Measurements from ENCODE around the gene ADARB2.

The ADARB2 gene

GRCh38 chr10:1560535-1561192, 176.7 kb downstream of the ADARB2 start:
- DNase-seq = no peak

DNA sequence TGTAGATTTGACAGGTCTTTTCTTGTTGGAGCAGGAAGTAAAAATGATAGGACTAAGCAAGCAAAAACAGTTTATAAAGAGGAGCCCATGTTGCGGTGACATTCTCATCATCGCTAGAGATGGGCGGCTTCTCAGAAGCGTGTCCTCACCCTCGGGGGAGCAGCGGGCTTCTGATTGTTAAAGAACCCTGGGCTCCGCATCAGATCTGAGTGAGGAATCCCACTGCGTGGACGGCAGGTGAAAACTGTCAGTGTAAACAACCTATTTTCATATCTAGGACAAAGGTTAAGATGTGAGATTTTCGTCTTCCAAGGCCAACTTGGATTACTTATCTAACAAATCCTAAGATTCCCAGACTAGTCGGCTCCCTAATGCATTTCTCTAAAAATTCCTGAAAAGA, 177.6 kb downstream of the ADARB2 start:
- DNase-seq = no peak

GRCh38 chr10:1559311-1559710, 178.0 kb downstream of the ADARB2 start:
- DNase-seq = no peak

DNA sequence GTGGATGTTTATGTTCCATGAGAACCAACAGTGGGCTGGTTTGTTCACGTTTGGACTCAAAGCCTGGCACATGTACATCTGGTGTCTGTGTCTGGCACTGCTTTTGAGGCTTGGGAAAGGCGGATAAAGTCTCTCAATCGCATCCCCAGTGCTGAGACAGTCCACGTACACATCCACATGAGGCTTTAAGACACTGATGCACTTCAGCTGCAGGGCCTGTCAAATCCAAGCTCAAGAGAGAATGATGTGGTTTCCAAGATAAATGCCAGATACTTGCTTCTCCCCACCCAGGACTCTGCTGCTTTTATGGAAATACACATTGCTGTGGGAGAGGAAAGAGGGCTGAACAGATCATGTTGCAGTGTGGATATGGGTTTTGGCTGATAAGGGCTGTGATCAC, 178.4 kb downstream of the ADARB2 start:
- DNase-seq = no peak

DNA sequence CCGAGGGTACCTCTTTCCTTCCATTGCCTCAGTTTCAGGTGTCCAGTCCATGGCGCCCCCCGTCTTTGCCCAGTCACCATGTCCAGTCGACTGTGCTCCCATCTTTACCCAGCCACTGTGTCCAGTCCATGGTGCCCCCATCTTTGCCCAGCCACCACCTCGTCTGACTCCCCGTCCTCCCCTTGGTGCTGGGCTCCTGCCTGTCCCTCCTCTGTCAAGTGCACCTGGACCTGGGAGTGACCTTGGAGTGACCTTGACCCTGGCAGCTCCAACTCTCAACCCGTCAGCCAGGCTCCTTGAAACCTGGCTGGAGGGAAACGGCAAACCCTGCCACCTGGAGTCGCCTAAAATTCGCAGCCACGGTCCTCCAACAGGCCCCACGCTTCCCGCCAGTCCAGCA, 180.2 kb downstream of the ADARB2 start:
- DNase-seq = no peak

- no peak for DNase-seq
Observed at GRCh38 chr10:1556496-1556895, 180.8 kb downstream of the ADARB2 start.

DNA sequence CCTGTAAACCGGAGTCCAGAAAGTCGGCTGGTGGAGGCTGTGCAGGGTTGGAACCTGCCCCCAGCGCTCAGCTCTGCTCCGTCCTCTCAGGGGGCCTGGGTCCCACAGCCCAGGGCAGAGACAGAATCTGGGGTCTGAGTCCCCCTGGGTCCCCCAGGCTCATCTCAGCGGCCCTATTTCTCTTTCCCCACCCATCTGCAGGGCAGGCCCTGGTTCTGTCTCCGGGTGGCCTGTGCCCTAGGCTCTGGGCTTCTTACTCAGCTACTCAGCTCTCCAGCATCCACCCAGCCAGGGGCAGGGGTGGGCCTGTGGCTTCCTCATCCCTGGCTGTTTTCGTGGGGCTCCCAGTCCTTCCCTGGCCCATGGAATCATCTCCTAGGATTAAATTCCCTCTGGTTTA, 183.4 kb downstream of the ADARB2 start:
- no peak for DNase-seq

DNA sequence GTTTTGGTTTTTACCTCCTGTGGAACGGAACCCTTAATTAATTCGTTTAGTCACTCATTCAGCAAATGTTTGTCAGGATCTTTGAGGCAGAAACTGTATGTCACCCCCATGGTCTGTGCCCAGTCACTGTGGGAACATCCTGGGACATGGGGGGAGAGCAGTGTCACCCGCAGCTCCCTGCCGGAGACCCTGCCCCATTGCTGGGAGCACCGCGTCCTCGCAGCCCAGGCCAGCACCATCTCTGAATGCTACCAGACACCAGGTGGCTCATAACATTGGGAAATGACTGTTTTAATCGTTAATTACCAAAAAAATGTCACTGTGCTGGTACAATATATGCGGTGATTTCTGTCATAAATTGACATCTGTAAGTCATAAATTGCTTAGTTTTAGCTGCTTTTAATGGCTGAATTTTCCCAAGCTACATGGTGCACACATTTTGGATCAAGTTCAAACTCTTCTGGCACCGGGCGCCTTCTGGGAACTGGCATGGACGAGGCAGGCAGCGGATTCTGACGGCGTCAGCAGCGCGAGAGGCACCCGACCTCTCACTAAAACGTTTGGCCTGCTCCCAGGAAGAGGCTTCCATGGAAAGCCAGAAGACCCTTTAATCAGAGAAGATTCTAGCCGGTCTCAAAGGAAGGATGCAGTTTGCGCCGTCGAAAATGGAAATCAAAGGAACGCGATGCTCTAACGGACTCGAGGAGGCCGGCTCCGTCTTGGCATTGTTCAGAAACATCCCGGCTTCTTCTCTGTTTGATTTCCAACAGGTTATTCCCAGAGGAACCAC, 184.2 kb downstream of the ADARB2 start:
- DNase-seq = no peak

GRCh38 chr10:1552406-1552805, 184.9 kb downstream of the ADARB2 start:
- DNase-seq = no peak

DNA sequence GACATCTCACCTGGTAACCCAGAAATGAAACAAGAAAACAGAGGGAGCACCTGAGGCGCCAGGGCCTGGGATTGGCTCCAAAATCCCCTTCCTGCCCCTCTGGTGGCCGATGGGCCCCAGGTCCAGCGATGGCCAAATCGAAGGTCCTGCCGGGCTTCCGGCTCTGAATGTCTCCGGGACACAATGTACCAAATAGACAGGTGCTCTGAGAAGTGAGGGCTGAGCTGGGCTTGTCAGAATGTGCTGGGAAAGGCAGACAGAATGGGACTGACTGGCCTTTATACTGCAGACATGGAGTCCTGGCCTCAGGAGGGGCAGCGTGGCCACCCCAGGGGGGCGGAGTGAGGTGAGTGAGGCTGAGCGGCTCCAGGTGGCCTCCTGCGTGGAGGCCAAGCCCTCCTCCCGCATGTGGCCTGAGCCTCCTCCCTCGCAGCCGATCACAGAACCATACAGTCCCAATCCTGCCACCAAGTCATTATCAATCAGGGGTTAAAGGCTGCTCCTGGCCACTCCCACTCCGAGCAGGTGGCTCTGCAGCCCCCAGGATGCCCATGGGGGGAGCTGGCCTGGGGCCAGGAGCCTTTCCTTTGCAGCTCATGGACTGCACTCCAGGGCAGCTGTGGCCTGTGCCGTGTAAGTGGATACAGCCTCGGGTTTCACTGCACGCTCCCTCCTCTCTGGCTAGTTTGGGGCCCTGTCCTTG, 185.5 kb downstream of the ADARB2 start:
- no peak for DNase-seq

DNA sequence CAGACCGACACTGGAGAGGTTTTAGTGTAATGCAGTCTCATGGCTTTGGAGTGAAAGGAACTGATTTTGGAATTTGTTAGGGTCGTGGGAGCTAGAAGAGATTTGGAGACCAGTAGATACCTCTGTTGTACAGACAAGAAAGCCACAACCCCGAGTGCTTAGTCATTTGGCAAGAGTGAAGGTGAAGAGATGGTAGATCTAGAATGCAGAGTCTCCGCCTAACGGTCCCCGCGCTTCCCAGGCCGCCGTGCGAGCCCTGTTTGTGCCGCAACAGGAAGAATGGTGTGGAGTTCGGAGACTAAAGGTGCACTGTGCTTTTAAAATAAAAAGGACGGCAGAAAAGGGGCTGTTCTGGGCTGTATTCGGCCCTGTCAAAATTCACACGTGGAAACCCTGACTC, 186.7 kb downstream of the ADARB2 start:
- no peak for DNase-seq

GRCh38 chr10:1550291-1550595, 187.1 kb downstream of the ADARB2 start:
- DNase-seq = no peak

- no peak for DNase-seq
Observed at GRCh38 chr10:1549591-1550290, 187.6 kb downstream of the ADARB2 start.

GRCh38 chr10:1548596-1548995, 188.7 kb downstream of the ADARB2 start:
- DNase-seq = no peak

DNA sequence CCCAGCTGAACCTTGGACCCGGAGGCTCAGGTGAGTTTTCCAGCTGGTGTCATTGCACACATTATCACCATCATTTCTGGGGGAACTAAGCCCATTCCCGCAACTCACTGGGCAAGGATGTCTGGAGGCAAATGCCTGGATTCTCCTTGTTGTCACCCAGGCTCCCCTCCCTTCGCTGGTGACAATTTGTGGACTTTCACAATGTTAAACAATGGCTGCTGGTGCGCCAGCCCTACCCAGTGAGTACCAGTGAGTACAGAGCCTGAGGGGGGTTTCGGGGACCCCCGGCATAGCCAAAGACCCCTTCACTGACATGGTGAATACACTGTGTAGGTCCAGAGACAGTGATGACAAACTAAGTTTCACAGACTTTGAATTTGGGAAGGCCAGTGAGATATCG, 189.2 kb downstream of the ADARB2 start:
- DNase-seq = no peak

DNA sequence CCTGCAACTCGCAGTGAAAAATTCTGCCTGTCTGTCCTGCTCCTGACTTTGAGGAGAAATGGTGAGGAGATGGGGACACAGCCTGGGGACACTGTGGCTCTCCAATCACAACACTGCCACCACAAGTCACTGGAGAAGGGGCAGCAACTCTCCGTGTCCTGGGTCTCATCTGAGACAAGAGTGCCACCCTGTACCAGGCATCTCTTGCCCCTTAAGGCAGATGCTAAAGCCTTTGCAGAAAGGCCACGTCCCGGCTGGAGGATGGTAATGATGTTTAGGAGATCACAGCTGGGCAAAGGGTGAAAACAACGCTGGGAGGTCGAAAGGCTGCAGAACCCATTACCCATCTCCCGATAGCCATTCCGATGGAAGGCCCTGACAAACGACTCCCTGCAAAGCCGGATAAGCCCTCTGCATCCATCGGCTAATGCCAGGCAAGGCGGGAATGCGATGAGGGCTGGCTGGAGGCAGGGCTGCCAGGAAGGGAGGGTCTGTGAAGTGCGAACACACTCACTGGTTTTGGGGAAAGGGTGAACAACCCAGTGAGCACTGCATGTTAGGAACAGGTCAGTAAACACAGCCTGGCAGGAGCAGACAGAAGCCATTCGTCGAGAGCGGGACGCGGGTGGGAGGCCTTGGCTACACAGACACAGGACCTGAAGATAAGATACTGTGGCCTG, 190.8 kb downstream of the ADARB2 start:
- DNase-seq = no peak

DNA sequence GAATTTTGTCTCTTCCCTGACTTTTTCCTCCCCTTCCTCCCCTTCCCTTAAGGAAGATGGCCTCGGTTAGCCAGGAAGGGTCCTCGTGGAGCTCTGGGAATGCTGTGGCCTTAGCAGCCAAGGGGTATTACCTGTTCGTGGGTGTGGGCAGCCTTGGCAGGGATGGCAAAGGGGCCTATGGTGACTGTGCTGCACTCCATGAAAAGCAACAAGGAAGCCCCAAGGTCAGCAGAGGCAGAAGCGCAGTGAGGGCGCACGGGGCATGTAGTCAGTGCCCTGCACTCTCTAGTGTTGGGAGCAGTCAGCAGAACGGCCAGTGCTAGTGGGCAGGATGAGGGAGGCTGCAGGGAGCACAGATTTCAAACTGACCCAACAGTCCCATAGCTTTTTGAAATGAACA, 191.8 kb downstream of the ADARB2 start:
- no peak for DNase-seq

GRCh38 chr10:1544929-1545328, 192.4 kb downstream of the ADARB2 start:
- no peak for DNase-seq

- no peak for DNase-seq
Observed at GRCh38 chr10:1544209-1544673, 193.1 kb downstream of the ADARB2 start.

DNA sequence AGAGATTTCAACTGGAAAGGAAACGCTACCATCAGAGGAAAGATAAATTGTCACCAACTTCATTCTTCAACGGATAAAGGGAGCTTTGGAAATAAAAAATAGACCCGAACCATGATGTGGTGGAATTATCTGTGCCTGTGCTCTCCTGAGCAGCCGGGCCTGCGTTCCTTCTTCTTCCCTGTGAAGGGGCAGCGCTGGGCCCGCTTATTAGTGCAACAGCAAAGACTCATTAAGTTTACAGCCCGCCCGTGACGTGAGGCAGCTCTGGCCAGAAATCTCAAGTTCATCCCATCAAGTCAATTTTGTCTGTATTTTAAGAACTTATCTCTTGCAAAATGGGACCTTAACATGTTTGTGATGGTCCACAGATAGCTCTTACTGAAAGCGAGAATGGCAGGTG, 193.7 kb downstream of the ADARB2 start:
- DNase-seq = no peak

DNA sequence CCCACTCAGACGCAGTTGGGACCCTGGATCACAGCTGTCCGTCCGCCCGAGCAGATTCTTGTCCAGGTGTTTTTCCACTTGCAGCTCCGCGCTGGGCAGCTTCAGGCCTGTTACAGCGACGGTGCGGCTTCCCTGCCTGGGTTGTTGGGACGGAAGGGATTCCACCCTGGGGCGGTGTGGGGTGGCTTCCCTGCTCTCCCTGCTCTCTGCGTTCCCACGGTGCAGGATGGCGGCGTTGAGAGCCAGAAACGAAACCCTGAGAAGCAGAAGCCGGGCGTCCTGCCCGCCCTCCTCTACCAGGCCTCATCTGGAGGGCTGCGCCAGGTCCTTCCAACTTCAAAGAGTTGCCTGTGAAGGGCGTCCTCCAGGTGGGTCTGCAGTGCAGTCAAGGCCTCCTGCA, 194.4 kb downstream of the ADARB2 start:
- no peak for DNase-seq

GRCh38 chr10:1540144-1540543, 197.2 kb downstream of the ADARB2 start:
- no peak for DNase-seq

- no peak for DNase-seq
Observed at GRCh38 chr10:1539216-1539615, 198.1 kb downstream of the ADARB2 start.

All from CD4-positive, alpha-beta T cell treated with Interferon gamma for 1 hour (primary cell).